GM18517 (cell line): ENCODE data around the gene GREM1.

Experiments used
- ATAC-seq: cut with Tn5 transposase; IDR thresholded peaks from one replicate; pipeline ENCODE4 v1.9.1; 2021; ENCODE audit warnings: mild to moderate bottlenecking, moderate library complexity; ENCODE audit not compliant: unreplicated experiment

Gene GREM1

DNA sequence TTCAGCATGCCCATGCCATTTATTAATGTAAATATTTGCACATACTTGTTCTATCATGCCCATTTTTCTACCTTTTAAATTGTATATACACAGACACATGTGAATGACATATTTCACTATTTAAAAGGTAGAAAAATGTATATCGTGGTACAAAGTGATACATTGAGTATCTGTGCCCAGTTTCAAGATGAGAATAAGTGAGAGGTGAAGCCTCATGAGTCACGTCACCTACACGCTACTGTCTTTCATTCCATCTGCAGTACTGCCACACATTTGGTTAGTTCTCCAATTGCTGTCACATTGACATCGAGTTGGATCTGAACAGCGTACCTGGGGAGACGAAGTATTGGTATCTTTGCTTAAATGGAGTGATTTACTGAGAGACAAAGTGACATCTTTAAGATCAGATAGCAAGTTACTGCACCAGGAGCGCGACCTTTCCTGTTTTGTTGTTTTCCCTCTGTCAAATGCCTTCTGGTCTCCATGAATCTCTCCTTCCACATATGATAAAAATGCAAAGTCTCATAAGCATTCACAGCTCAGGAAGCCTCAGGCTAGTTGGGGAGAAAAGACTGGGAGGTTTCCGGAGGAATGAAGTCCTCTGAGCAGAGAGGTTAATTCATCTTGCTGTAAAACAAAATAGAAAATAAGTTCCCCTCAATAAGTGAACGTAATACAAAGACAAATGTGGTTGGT is 12.0 kb downstream of the GREM1 start:
- ATAC-seq: no peak

GRCh38 chr15:32730677-32731654 is 13.2 kb downstream of the GREM1 start:
- ATAC-seq: no peak

DNA sequence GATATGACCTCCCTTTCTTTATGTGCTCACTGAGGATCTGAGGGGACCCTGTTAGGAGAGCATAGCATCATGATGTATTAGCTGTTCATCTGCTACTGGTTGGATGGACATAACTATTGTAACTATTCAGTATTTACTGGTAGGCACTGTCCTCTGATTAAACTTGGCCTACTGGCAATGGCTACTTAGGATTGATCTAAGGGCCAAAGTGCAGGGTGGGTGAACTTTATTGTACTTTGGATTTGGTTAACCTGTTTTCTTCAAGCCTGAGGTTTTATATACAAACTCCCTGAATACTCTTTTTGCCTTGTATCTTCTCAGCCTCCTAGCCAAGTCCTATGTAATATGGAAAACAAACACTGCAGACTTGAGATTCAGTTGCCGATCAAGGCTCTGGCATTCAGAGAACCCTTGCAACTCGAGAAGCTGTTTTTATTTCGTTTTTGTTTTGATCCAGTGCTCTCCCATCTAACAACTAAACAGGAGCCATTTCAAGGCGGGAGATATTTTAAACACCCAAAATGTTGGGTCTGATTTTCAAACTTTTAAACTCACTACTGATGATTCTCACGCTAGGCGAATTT is 14.9 kb downstream of the GREM1 start:
- ATAC-seq: no peak

GRCh38 chr15:32733281-32733680 is 15.5 kb downstream of the GREM1 start:
- no peak for ATAC-seq

DNA sequence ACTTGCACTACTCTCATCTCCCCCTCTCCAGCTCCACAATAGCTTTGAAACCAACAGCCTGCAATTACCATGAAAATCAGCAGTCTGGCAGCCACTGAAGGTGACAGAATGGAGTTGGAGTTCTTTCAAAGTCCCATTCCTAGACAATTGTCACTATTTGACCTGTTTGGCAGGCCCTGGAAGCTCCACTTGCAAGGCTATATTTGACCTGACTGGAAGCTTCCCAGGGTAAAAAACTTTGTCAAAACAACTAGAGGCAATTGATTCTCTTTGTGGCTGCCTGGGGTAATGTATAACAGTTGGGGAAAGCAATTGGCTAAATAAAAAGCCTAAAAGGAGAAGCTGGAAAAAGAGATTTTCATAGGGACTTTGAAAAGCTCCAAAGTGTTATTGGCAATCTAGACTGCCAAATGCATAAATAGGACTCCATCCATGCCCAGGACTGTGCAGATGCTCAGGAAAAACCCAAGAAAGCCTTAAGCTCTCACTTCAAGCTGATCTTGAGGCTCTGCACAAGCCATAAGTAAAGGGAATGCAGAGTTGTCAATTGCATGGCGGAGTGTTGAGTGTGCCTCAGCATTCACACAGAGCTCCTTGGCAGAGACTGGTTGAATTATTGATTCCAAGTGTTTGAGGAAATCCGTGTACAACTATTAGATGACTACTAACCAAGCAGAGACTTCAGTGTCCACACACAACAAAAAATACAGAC is 18.3 kb downstream of the GREM1 start:
- no peak for ATAC-seq

GRCh38 chr15:32736701-32737061 is 18.9 kb downstream of the GREM1 start:
- ATAC-seq: no peak

DNA sequence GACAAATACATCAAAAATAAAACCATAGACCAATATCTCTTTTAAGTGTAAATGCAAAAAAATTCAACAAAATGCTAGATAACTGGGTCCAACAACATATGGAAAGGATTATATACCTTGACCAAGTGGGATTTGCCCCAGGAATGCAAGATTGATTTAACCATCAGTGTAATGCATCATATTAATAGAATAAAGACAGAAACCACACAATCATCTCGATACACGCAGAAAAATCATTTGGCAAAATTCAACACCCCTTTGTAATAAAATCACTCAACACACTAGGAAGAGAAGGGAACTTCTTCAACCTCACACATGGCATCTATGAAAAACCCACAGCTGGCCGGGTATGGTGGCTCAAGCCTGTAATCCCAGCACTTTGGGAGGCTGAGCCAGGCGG is 19.5 kb downstream of the GREM1 start:
- ATAC-seq: no peak

DNA sequence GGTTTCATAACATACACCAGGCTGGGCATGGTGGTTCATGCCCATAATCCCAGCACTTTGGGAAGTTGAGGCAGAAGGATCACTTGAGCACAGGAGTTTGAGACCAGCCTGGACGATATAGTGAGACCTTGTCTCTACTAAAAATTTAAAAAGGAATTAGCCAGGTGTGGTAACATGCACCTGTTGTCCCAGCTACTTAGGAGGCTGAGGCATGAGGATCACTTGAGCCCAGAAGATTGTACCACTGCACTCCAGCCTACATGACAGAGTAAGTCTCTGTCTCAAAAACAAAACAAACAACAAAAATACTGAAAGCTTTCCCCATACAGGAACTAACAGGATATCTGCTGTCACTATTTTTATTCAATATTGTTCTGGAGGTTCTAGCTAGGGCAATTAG is 20.9 kb downstream of the GREM1 start:
- no peak for ATAC-seq

GRCh38 chr15:32739522-32740063 is 21.8 kb downstream of the GREM1 start:
- no peak for ATAC-seq

- ATAC-seq: no peak
Measured at GRCh38 chr15:32743411-32744140, 25.8 kb downstream of the GREM1 start.

DNA sequence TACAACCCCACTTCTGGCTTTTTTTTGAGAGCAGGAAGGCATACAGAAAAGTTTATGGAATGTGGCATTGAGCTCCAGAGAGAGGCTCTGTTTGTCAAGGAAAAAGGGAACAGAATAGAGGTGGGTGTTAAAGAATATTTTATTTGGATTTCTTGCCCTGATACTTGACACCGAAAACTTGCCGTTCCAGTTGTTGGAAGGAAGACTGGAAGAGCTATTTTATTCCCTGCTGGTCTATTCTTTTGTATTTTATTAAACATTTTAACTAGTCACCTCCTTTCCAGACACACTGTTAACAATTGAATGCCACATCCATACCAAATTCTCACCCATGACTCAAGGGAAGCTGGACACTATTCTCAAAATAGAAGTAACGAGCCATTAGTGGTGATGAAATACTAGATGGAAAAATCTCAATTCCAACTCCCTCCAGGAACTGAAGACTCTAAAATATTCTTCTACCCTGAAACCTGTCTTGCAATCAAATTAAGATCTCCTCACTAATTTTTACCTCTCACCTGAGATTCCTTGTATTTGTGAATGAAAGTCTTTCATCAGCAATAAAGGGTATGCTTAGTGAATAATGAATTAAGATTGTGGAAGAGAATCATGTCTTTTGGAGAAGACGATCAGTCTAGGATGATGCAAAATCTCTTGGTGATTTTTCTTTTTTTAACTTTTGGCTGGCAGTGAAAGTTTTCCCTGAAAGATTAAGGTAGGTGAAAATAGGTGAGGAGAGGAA is 28.5 kb downstream of the GREM1 start:
- no peak for ATAC-seq

DNA sequence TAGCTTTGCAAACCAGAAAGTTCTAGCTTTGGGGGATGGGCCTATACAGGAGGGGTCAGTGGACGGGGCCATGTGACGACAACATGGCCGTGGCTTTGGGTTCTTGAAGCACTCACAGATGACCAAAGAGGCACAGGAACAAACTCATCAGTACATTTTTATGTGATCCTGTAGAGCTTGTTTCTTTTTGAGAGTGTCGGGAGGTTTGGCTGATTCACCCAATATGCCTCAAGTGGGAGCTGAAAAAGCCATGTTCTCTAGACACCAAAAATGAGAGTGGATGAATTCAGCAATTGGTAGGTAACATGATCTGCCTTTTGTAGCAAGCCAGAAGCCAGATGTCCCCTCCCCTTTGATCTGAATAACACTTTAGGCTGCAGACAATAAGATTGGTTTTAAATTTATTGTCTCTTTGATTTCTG is 30.1 kb downstream of the GREM1 start:
- ATAC-seq: no peak

GRCh38 chr15:32750979-32751378 is 33.2 kb downstream of the GREM1 start:
- ATAC-seq: no peak

DNA sequence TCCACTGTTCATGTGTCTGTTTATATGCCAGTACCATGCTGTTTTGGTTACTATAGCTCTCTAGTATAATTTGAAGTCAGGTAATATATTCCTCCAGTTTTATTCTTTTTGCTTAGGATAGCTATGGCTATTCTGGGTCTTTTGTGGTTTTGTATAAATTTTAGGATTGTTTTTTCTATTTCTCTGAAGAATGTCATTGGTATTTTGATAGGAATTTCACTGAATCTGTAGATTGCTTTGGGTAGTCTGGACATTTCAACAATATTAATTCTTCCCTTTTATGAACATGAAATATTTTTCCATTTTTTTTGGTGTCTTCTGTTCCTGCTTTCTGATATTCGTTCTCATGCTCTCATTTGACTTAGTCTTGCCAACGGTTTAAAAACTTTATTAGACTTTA is 39.6 kb downstream of the GREM1 start:
- ATAC-seq: no peak

GRCh38 chr15:32763295-32763694 is 45.5 kb downstream of the GREM1 start:
- no peak for ATAC-seq

DNA sequence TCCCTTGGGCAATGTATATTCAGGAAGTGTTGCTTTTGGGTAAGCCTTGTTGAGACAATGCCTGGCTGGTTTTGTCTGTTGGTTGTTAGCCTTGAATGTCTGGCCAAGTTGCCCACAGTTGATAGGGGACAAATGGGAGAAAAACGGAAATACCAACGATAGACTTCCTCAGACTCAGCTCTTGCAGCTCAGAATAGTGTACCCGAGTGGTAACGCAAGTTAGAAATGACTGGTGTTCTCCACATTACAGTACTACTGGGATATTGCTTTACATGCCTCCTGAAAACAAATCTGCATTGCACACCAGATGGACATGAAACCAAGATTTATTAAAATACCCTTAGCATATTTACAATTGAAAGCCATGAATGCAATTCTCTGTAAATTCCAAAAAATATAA is 47.4 kb downstream of the GREM1 start:
- no peak for ATAC-seq

DNA sequence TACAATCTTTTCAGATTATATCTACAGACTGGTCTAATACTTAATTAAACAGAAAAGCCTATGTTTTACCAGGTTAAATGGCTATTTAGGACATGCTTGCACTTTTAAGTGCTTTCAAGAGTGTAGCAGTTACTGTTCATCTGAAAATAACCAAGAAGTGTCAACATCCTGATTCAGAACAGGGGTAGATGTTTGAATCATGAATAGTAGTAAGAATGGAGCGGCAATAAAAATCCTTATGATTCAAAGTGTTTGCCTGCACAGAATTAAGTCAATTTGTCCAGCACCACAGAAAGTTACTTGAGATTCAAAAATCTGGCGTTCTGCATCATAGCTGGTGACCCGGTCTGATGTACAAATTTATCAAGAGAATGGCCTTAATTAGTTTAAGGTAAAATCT is 48.3 kb downstream of the GREM1 start:
- ATAC-seq: no peak

DNA sequence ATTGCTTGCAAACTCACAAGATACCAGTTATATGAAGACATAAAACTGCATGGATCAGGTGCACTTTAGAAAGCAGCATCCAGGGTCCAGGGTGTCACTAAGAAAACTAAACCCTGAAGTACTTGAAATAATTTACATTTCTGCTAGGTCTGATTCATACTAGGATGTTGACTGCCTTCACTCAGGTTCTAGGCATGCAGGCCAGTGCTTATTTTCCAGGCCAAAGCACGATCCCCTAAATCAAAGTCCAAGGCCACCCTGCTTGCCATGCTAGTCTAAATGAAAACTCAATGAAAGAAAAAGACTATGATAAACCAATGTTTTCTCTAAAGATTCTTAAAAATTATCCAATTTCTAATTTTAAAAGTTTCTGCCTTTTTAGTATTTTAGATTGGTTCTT is 49.4 kb downstream of the GREM1 start:
- ATAC-seq: no peak

DNA sequence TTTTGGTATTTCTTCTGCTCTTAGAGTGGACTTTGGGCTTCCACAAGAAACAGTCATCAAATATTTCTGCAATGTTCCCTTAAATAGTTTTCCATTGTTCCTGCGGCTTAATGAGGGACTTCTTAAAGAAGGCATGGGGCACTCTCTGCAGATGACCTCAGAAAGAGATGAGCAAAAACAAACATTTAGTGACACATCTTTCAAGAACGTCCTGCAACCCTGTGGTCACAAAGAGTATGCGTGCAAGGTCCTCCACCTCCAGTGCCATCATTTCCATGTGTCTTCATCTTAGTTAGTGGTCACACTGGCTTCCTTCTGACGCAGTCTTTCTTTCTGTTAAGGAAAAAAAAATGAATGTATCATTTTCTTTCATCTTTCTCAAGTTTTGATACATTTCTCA is 56.2 kb downstream of the GREM1 start:
- no peak for ATAC-seq

- ATAC-seq: no peak
Measured at GRCh38 chr15:32775103-32775502, 57.3 kb downstream of the GREM1 start.
